ENCODE measurements around the gene GSTT2. TPM values are rescaled to one million over a fixed set of nuclear protein-coding genes. Genes with fewer than 3 reads are reported as not detected.

Gene GSTT2
- total RNA-seq, 4 donors from 2014 or later: 0.39 to 0.66 TPM; not detected in 2

GRCh38 chr22:24008022-24008283 is 28.0 kb downstream of the GSTT2 start:
- DNase-seq (ENCODE audit: low spot score in 2 of 2): no peak
- Histone ChIP-seq H3K4me3 (no peak overlapping the region), H3K9me3 (no peaks in the 10 kb centered on the region), H3K4me1 (peaks cover 0 to 26% (median 4%) of the 10 kb centered on the region in 4 donors), H3K36me3 (no peaks in the 10 kb centered on the region), H3K27ac (no peak overlapping the region), H3K27me3 (no peaks in the 10 kb centered on the region)
- TF ChIP-seq EP300 (IDR thresholded peaks at IDR 0.05) (no peak), POLR2A (IDR thresholded peaks at IDR 0.05) (no peak), CTCF (IDR thresholded peaks at IDR 0.05) (no peak)
- WGBS, 2 donors: 82 to 83% methylated on average over 1 of the region's 1 CpG

GRCh38 chr22:24008381-24009226 is 28.7 kb downstream of the GSTT2 start:
- H3K27me3 ChIP-seq: no peaks in the 10 kb centered on the region

GRCh38 chr22:24009227-24010017 is 29.5 kb downstream of the GSTT2 start:
- no peak for DNase-seq (ENCODE audit: low spot score in 2 of 2)
- no peaks in the 10 kb centered on the region for H3K9me3 ChIP-seq
- H3K4me3 ChIP-seq: no peak overlapping the region
- H3K36me3 ChIP-seq: no peaks in the 10 kb centered on the region
- H3K27ac ChIP-seq: no peak overlapping the region
- no peaks in the 10 kb centered on the region for H3K27me3 ChIP-seq
- 83 to 90% methylated on average over 7 of the region's 7 CpGs for WGBS, 2 donors
- no peak for TF ChIP-seq CTCF (IDR thresholded peaks at IDR 0.05)
- peaks cover 0 to 34% (median 4%) of the 10 kb centered on the region in 4 donors for H3K4me1 ChIP-seq

More at GRCh38 chr22:24008381-24009226, 28.7 kb downstream of the GSTT2 start:
- DNase-seq (ENCODE audit: low spot score in 2 of 2): no peak
- H3K36me3 ChIP-seq: no peaks in the 10 kb centered on the region
- WGBS, 2 donors: 82 to 86% methylated on average over 6 of the region's 6 CpGs
- no peak overlapping the region for H3K4me3 ChIP-seq
- peaks cover 0 to 32% (median 4%) of the 10 kb centered on the region in 4 donors for H3K4me1 ChIP-seq
- no peaks in the 10 kb centered on the region for H3K9me3 ChIP-seq
- H3K27ac ChIP-seq: no peak overlapping the region
- TF ChIP-seq POLR2A (IDR thresholded peaks at IDR 0.05): no peak
- TF ChIP-seq CTCF (IDR thresholded peaks at IDR 0.05): no peak
- TF ChIP-seq EP300 (IDR thresholded peaks at IDR 0.05): no peak

- Histone ChIP-seq H3K27ac (no peak overlapping the region), H3K27me3 (no peaks in the 10 kb centered on the region), H3K36me3 (no peaks in the 10 kb centered on the region), H3K4me3 (no peak overlapping the region), H3K4me1 (peaks cover 0 to 34% (median 4%) of the 10 kb centered on the region in 4 donors), H3K9me3 (no peaks in the 10 kb centered on the region)
- DNase-seq (ENCODE audit: low spot score in 2 of 2): no peak
- WGBS, 2 donors: 79 to 88% methylated on average over 2 of the region's 2 CpGs
- no peak for TF ChIP-seq CTCF (IDR thresholded peaks at IDR 0.05)
- no peak for TF ChIP-seq EP300 (IDR thresholded peaks at IDR 0.05)
- TF ChIP-seq POLR2A (IDR thresholded peaks at IDR 0.05): no peak
Measured at GRCh38 chr22:24010018-24010391, 30.1 kb downstream of the GSTT2 start.

GRCh38 chr22:24011735-24012068 is 31.8 kb downstream of the GSTT2 start:
- peaks cover 0 to 3% (median 0%) of the 10 kb centered on the region in 4 donors for H3K9me3 ChIP-seq
- peak overlapping the region; percentile 82 to 99 (median 82) for H3K4me3 ChIP-seq
- TF ChIP-seq EP300 (IDR thresholded peaks at IDR 0.05) (no peak), CTCF (IDR thresholded peaks at IDR 0.05) (no peak), POLR2A (IDR thresholded peaks at IDR 0.05) (no peak)
- peaks cover 0 to 29% (median 4%) of the 10 kb centered on the region in 4 donors for H3K4me1 ChIP-seq
- H3K27ac ChIP-seq: peak overlapping the region in 3 of 4 donors; percentile 68 to 86 (median 85)
- H3K36me3 ChIP-seq: no peaks in the 10 kb centered on the region
- 0 to 1% methylated on average over 10 of the region's 10 CpGs for WGBS, 2 donors
- H3K27me3 ChIP-seq: no peaks in the 10 kb centered on the region
- DNase-seq (ENCODE audit: low spot score in 2 of 2): no peak
